ENCODE data around the gene GTF2F2. TPM values are rescaled to one million over a fixed set of nuclear protein-coding genes. Genes with fewer than 3 reads are reported as not detected.

GTF2F2 gene
- total RNA-seq, 1 donor from 2014 or later: 6.4 TPM

GRCh38 chr13:45219938-45220375, 99.6 kb downstream of the GTF2F2 start:
- Histone ChIP-seq H3K27me3 (no peaks in the 10 kb centered on the region), H3K36me3 (no peaks in the 10 kb centered on the region), H3K4me3 (no peak overlapping the region), H3K9me3 (no peaks in the 10 kb centered on the region), H3K4me1 (no peaks in the 10 kb centered on the region), H3K27ac (no peak overlapping the region)
- no peak for DNase-seq (ENCODE audit: low spot score in 2 of 2)
- TF ChIP-seq, protein P1, sequence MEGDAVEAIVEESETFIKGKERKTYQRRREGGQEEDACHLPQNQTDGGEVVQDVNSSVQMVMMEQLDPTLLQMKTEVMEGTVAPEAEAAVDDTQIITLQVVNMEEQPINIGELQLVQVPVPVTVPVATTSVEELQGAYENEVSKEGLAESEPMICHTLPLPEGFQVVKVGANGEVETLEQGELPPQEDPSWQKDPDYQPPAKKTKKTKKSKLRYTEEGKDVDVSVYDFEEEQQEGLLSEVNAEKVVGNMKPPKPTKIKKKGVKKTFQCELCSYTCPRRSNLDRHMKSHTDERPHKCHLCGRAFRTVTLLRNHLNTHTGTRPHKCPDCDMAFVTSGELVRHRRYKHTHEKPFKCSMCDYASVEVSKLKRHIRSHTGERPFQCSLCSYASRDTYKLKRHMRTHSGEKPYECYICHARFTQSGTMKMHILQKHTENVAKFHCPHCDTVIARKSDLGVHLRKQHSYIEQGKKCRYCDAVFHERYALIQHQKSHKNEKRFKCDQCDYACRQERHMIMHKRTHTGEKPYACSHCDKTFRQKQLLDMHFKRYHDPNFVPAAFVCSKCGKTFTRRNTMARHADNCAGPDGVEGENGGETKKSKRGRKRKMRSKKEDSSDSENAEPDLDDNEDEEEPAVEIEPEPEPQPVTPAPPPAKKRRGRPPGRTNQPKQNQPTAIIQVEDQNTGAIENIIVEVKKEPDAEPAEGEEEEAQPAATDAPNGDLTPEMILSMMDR (IDR thresholded peaks at IDR 0.05): no peak
- intact Hi-C loops (cut with DNase I): no loop called here

DNA sequence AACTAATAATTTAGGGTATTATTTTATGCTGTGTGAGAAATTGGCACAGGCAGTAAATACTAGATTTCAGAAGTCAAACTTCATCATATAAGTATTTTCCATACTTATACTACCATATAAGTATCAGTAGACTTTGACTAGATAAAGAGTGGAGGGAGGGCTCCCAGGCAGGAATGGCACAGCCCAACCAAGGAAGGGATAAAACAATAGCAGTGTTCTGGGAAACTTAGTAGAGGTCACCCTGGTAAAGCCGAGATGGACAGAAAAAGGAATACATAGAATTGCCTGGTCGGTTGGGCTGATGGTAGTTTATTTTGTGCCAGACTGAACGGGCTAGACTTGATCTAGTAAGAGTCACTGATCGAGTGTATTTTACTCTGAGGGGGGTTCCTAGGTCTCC, 100.1 kb downstream of the GTF2F2 start:
- TF ChIP-seq, protein P1 (IDR thresholded peaks at IDR 0.05): no peak

GRCh38 chr13:45222516-45222915, 102.2 kb downstream of the GTF2F2 start:
- no peak overlapping the region for H3K4me3 ChIP-seq
- intact Hi-C loops (cut with DNase I): no loop called here
- H3K9me3 ChIP-seq: no peaks in the 10 kb centered on the region
- no peaks in the 10 kb centered on the region for H3K36me3 ChIP-seq
- no peaks in the 10 kb centered on the region for H3K27me3 ChIP-seq
- no peaks in the 10 kb centered on the region for H3K4me1 ChIP-seq
- DNase-seq (ENCODE audit: low spot score in 2 of 2): no peak
- TF ChIP-seq, protein P1 (IDR thresholded peaks at IDR 0.05): no peak
- no peak overlapping the region for H3K27ac ChIP-seq

More for the DNA sequence above, 100.1 kb downstream of the GTF2F2 start:
- Histone ChIP-seq H3K36me3 (no peaks in the 10 kb centered on the region), H3K27me3 (no peaks in the 10 kb centered on the region), H3K27ac (no peak overlapping the region), H3K4me1 (no peaks in the 10 kb centered on the region), H3K4me3 (no peak overlapping the region), H3K9me3 (no peaks in the 10 kb centered on the region)
- no peak for DNase-seq (ENCODE audit: low spot score in 2 of 2)
- intact Hi-C loops (cut with DNase I): no loop called here

DNA sequence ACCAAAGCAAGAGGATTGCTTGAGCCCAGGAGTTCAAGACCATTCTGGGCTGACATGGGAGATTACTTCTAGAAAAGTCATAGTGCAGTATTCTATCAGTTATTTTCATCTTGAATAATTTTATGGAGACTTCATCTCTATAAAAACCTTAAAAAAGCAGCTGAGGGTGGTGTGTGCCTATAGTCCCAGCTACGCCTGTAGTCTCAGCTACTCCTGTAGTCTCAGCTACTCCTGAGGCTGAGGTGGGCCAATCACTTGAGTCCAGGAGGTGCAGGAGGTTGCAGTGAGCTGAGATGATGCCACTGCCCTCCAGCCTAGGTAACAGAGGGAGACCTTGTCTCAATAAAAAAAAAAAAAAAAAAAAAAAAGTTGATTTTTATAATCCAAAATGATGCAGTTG, 102.6 kb downstream of the GTF2F2 start:
- intact Hi-C loops (cut with DNase I): no loop called here
- TF ChIP-seq, protein P1 (IDR thresholded peaks at IDR 0.05): no peak
- Histone ChIP-seq H3K27me3 (no peaks in the 10 kb centered on the region), H3K36me3 (no peaks in the 10 kb centered on the region), H3K9me3 (no peaks in the 10 kb centered on the region), H3K4me3 (no peak overlapping the region), H3K4me1 (no peaks in the 10 kb centered on the region), H3K27ac (no peak overlapping the region)
- DNase-seq (ENCODE audit: low spot score in 2 of 2): no peak

GRCh38 chr13:45224176-45224575, 103.9 kb downstream of the GTF2F2 start:
- intact Hi-C loops (cut with DNase I): no loop called here
- no peaks in the 10 kb centered on the region for H3K9me3 ChIP-seq
- no peaks in the 10 kb centered on the region for H3K27me3 ChIP-seq
- no peak for DNase-seq (ENCODE audit: low spot score in 2 of 2)
- H3K27ac ChIP-seq: no peak overlapping the region
- TF ChIP-seq, protein P1 (IDR thresholded peaks at IDR 0.05): no peak
- H3K36me3 ChIP-seq: no peaks in the 10 kb centered on the region
- no peaks in the 10 kb centered on the region for H3K4me1 ChIP-seq
- no peak overlapping the region for H3K4me3 ChIP-seq

- Histone ChIP-seq H3K4me3 (no peak overlapping the region), H3K36me3 (no peaks in the 10 kb centered on the region), H3K9me3 (no peaks in the 10 kb centered on the region), H3K4me1 (no peaks in the 10 kb centered on the region), H3K27ac (no peak overlapping the region), H3K27me3 (no peaks in the 10 kb centered on the region)
- no peak for DNase-seq (ENCODE audit: low spot score in 2 of 2)
- TF ChIP-seq, protein P1 (IDR thresholded peaks at IDR 0.05): no peak
- intact Hi-C loops (cut with DNase I): no loop called here
Measured at GRCh38 chr13:45225370-45225769, 105.1 kb downstream of the GTF2F2 start.

All from ascending aorta (tissue), 2 donors.